Mesendoderm (in vitro differentiated cells): Measurements from ENCODE around the gene KDM4E.

Experiments
- DNase-seq: peaks from one replicate; pipeline ENCODE4 v3.0.0; 2013
- H2AK5ac ChIP-seq: 2 replicates; pipeline ENCODE4 v1.6.1; 2013; ENCODE audit warnings: low read length, inconsistent platforms
- H2BK120ac ChIP-seq: 2 replicates; pipeline ENCODE4 v1.6.1; 2013; ENCODE audit warnings: low read depth, mild to moderate bottlenecking, low read length, moderate library complexity, mixed read lengths
- H2BK15ac ChIP-seq: replicated peaks from 2 replicates; pipeline ENCODE4 v1.6.1; 2013; ENCODE audit warnings: low read depth, mild to moderate bottlenecking, moderate library complexity
- H2BK5ac ChIP-seq: 2 replicates; pipeline ENCODE4 v1.6.1; 2013; ENCODE audit warnings: low read length, inconsistent platforms
- H3K18ac ChIP-seq: 2 replicates; pipeline ENCODE4 v1.6.1; 2013; ENCODE audit warnings: mild to moderate bottlenecking, low read length, mixed read lengths
- H3K23ac ChIP-seq: one replicate; pipeline ENCODE4 v1.6.1; 2013; ENCODE audit warnings: low read length
- H3K27ac ChIP-seq: 2 replicates; pipeline ENCODE4 v1.5.1; 2013; ENCODE audit warnings: low read depth, mild to moderate bottlenecking, inconsistent platforms, low read length, moderate library complexity
- H3K27me3 ChIP-seq: 2 replicates; pipeline ENCODE4 v1.6.1; 2013; ENCODE audit warnings: low read length, control low read depth, mild to moderate bottlenecking, inconsistent platforms; ENCODE audit not compliant: insufficient read depth, poor library complexity
- H3K36me3 ChIP-seq: 2 replicates; pipeline ENCODE4 v1.6.1; 2013; ENCODE audit warnings: low read length, inconsistent platforms; ENCODE audit not compliant: control insufficient read depth, insufficient read depth
- H3K4ac ChIP-seq: one replicate; pipeline ENCODE4 v1.6.1; 2013; ENCODE audit warnings: low read depth, mild to moderate bottlenecking, low read length, moderate library complexity
- H3K4me1 ChIP-seq: 2 replicates; pipeline ENCODE4 v1.6.1; 2013; ENCODE audit warnings: low read depth, low read length, inconsistent platforms; ENCODE audit not compliant: control insufficient read depth
- H3K4me2 ChIP-seq: 2 replicates; pipeline ENCODE4 v1.6.1; 2013; ENCODE audit warnings: low read length
- H3K4me3 ChIP-seq: 2 replicates; pipeline ENCODE4 v1.5.1; 2013; ENCODE audit warnings: mild to moderate bottlenecking, low read length
- H3K56ac ChIP-seq: one replicate; pipeline ENCODE4 v1.6.1; 2013; ENCODE audit warnings: low read length
- H3K79me1 ChIP-seq: 2 replicates; pipeline ENCODE4 v1.6.1; 2013; ENCODE audit warnings: low read length, inconsistent platforms
- H3K79me2 ChIP-seq: 2 replicates; pipeline ENCODE4 v1.6.1; 2013; ENCODE audit warnings: mild to moderate bottlenecking, low read length; ENCODE audit not compliant: control insufficient read depth, insufficient read depth
- H3K9ac ChIP-seq: 2 replicates; pipeline ENCODE4 v1.6.1; 2013; ENCODE audit warnings: low read length, inconsistent platforms
- H4K5ac ChIP-seq: one replicate; pipeline ENCODE4 v1.6.1; 2013; ENCODE audit warnings: low read length
- H4K8ac ChIP-seq: one replicate; pipeline ENCODE4 v1.6.1; 2013; ENCODE audit warnings: low read depth, mild to moderate bottlenecking, control low read depth, low read length, moderate library complexity
- whole genome bisulfite sequencing: extraction: QIAGEN DNeasy Blood & Tissue Kit; methylation state at CpG from one replicate; pipeline ENCODE4 v1.1.7; 2013; ENCODE audit warnings: low lambda C conversion rate, missing lambda C conversion rate; ENCODE audit not compliant: insufficient coverage; ENCODE audit errors: extremely low coverage; 5-methylcytosine and 5-hydroxymethylcytosine counted together

KDM4E gene

GRCh38 chr11:95074792-95075563 lies 49.9 kb downstream of the KDM4E start:
- no peak overlapping the region for H3K4ac ChIP-seq
- no peak overlapping the region for H2BK15ac ChIP-seq
- H3K4me3 ChIP-seq: no peak overlapping the region
- no peak overlapping the region for H3K18ac ChIP-seq
- DNase-seq: no peak
- H3K79me1 ChIP-seq: no peaks in the 10 kb centered on the region
- H3K23ac ChIP-seq: no peak overlapping the region
- H2BK5ac ChIP-seq: no peak overlapping the region
- H3K27ac ChIP-seq: no peak overlapping the region
- no peak overlapping the region for H2BK120ac ChIP-seq
- H3K56ac ChIP-seq: no peak overlapping the region
- H3K9ac ChIP-seq: no peak overlapping the region
- WGBS: no CpG with 5 or more reads among the region's 8 CpGs
- no peaks in the 10 kb centered on the region for H3K36me3 ChIP-seq
- no peak overlapping the region for H4K8ac ChIP-seq
- no peak overlapping the region for H3K4me2 ChIP-seq
- no peaks in the 10 kb centered on the region for H3K27me3 ChIP-seq
- no peaks in the 10 kb centered on the region for H3K79me2 ChIP-seq
- no peak overlapping the region for H4K5ac ChIP-seq
- H2AK5ac ChIP-seq: no peak overlapping the region
- H3K4me1 ChIP-seq: no peaks in the 10 kb centered on the region

GRCh38 chr11:95076416-95076815 lies 51.4 kb downstream of the KDM4E start:
- no peak overlapping the region for H3K56ac ChIP-seq
- H2BK120ac ChIP-seq: no peak overlapping the region
- H3K4ac ChIP-seq: no peak overlapping the region
- H3K27me3 ChIP-seq: no peaks in the 10 kb centered on the region
- no peak overlapping the region for H2BK15ac ChIP-seq
- no peak overlapping the region for H3K23ac ChIP-seq
- H4K5ac ChIP-seq: no peak overlapping the region
- H3K4me2 ChIP-seq: no peak overlapping the region
- H3K79me2 ChIP-seq: no peaks in the 10 kb centered on the region
- no peak overlapping the region for H2AK5ac ChIP-seq
- H2BK5ac ChIP-seq: no peak overlapping the region
- no peak overlapping the region for H3K9ac ChIP-seq
- H3K36me3 ChIP-seq: no peaks in the 10 kb centered on the region
- H3K18ac ChIP-seq: no peak overlapping the region
- DNase-seq: no peak
- no peak overlapping the region for H3K27ac ChIP-seq
- H3K79me1 ChIP-seq: no peaks in the 10 kb centered on the region
- H4K8ac ChIP-seq: no peak overlapping the region
- no peak overlapping the region for H3K4me3 ChIP-seq
- WGBS: no CpG with 5 or more reads among the region's 1 CpG
- no peaks in the 10 kb centered on the region for H3K4me1 ChIP-seq

- Histone ChIP-seq H2BK5ac (no peak overlapping the region), H4K5ac (no peak overlapping the region), H3K4me1 (no peaks in the 10 kb centered on the region), H3K27me3 (no peaks in the 10 kb centered on the region), H3K79me1 (no peaks in the 10 kb centered on the region), H4K8ac (no peak overlapping the region), H3K4ac (no peak overlapping the region), H3K36me3 (no peaks in the 10 kb centered on the region), H3K27ac (no peak overlapping the region), H3K79me2 (no peaks in the 10 kb centered on the region), H2BK15ac (no peak overlapping the region), H2AK5ac (no peak overlapping the region), H3K9ac (no peak overlapping the region), H3K18ac (no peak overlapping the region), H3K23ac (no peak overlapping the region), H2BK120ac (no peak overlapping the region), H3K4me2 (no peak overlapping the region), H3K4me3 (no peak overlapping the region), H3K56ac (no peak overlapping the region)
- DNase-seq: no peak
Observed at GRCh38 chr11:95076981-95077380, 51.9 kb downstream of the KDM4E start.
